Memory B cell (primary cell): ENCODE data around the gene POLK.
"Not testable (repeated sequence)": the region's sequence is repeated elsewhere in the genome, so short reads cannot be mapped to it uniquely, and the experiment has no call there.

Source experiments
- ATAC-seq: fragments of 150-1000 bp; cut with Tn5 transposase; 2 replicates; pipeline ENCODE4 v1.10.0; 2021; ENCODE audit warnings: low read depth, mild to moderate bottlenecking, moderate library complexity
- DNase-seq, 2 donors: peaks; one replicate each; pipeline ENCODE4 v3.0.0; 2022; ENCODE audit warnings: low spot score in 2 of 2
- H3K27ac Mint-ChIP-seq: one replicate; pipeline ENCODE4 v1.8.0; 2022; ENCODE audit warnings: mild to moderate bottlenecking, moderate library complexity, mixed read lengths
- H3K27me3 Mint-ChIP-seq: one replicate; pipeline ENCODE4 v1.8.0; 2022; ENCODE audit warnings: mixed read lengths
- H3K36me3 Mint-ChIP-seq: one replicate; pipeline ENCODE4 v1.8.0; 2022; ENCODE audit warnings: mild to moderate bottlenecking, mixed read lengths
- H3K4me1 Mint-ChIP-seq: one replicate; pipeline ENCODE4 v1.8.0; 2022; ENCODE audit warnings: mixed read lengths
- H3K4me3 Mint-ChIP-seq: one replicate; pipeline ENCODE4 v1.8.0; 2022; ENCODE audit warnings: mild to moderate bottlenecking, moderate library complexity, mixed read lengths
- H3K9me3 Mint-ChIP-seq: one replicate; pipeline ENCODE4 v1.8.0; 2022; ENCODE audit warnings: mixed read lengths

Gene POLK

GRCh38 chr5:75511435-75512382 lies at the start of gene POLK, which contains the start of gene CERT1:
POLK (plus strand) TSS chr5:75511891.
CERT1 (minus strand) TSS chr5:75511629; CDS start chr5:75511207, 422 bp downstream.
- peaks cover 7% of the 10 kb centered on the region for H3K9me3 Mint-ChIP-seq
- H3K27ac Mint-ChIP-seq, result peak within 1 kb of the TSS; percentile 96
- H3K4me3 Mint-ChIP-seq, result peak within 1 kb of the TSS; percentile 95
- ATAC-seq (peak; percentile 81), DNase-seq (peak; percentile 71 to 82)
- peaks cover 10% of the 10 kb centered on the region for H3K36me3 Mint-ChIP-seq
- peaks cover 45% of the 10 kb centered on the region for H3K4me1 Mint-ChIP-seq
- H3K27me3 Mint-ChIP-seq, result no peaks in the 10 kb centered on the region

DNA sequence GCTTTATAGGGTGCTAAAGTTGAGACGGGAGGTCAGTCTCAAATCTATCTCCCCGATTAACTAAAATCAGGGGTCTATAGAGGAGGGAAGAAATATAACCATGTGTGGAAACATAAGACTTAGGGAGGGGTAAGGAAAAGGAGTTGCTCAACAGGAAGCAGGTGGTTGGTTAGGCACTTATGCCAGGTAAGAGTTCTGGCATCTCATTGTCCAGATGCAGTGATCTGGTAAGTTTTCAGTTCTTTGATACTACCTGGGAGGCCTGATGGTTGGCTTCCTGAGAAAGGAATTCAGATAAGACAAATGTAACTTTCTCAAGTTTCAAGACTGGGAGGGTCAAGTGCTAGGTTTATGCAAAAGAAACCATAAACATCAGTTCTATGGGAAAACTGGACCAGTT lies 48.0 kb upstream of the POLK start:
- H3K27ac Mint-ChIP-seq, result peak overlapping the region; percentile 18

GRCh38 chr5:75465480-75465879 lies 46.2 kb upstream of the POLK start:
- no peak for DNase-seq
- no peaks in the 10 kb centered on the region for H3K27me3 Mint-ChIP-seq
- H3K4me1 Mint-ChIP-seq, result peaks cover 39% of the 10 kb centered on the region
- no peak overlapping the region for H3K4me3 Mint-ChIP-seq
- no peak for ATAC-seq
- H3K36me3 Mint-ChIP-seq, result peaks cover 27% of the 10 kb centered on the region
- H3K27ac Mint-ChIP-seq, result no peak overlapping the region
- peaks cover 13% of the 10 kb centered on the region for H3K9me3 Mint-ChIP-seq

More for the DNA sequence above, 48.0 kb upstream of the POLK start:
- Mint-ChIP-seq H3K27me3 (no peaks in the 10 kb centered on the region), H3K9me3 (peaks cover 3% of the 10 kb centered on the region), H3K36me3 (peaks cover 23% of the 10 kb centered on the region), H3K4me1 (peaks cover 40% of the 10 kb centered on the region), H3K4me3 (no peak overlapping the region)
- DNase-seq (no peak), ATAC-seq (no peak)

GRCh38 chr5:75466006-75466716 lies 45.5 kb upstream of the POLK start:
- H3K27ac Mint-ChIP-seq, result no peak overlapping the region
- no peak overlapping the region for H3K4me3 Mint-ChIP-seq
- H3K27me3 Mint-ChIP-seq, result no peaks in the 10 kb centered on the region
- peaks cover 18% of the 10 kb centered on the region for H3K9me3 Mint-ChIP-seq
- DNase-seq (no peak), ATAC-seq (no peak)
- H3K36me3 Mint-ChIP-seq, result peaks cover 34% of the 10 kb centered on the region
- H3K4me1 Mint-ChIP-seq, result peaks cover 35% of the 10 kb centered on the region

DNA sequence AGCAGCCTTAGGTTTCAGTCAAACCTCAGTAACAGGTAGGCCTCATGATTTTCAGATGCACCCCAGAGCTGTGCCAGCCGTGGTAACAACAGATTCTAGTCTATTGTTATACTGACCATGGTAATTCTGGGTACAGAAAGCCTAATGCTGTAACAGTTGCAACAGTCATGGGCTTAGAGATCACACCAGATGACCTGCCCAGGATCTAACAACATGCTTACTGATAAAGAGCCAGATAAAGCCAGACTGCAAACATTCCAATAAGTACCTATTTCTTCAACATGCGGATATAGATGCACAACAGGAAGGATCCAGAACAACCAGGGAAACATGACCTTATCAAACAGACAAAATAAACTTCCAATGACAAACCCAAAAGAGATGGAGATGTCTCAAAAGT lies 43.1 kb upstream of the POLK start:
- peaks cover 43% of the 10 kb centered on the region for H3K36me3 Mint-ChIP-seq
- ATAC-seq, result no peak

DNA sequence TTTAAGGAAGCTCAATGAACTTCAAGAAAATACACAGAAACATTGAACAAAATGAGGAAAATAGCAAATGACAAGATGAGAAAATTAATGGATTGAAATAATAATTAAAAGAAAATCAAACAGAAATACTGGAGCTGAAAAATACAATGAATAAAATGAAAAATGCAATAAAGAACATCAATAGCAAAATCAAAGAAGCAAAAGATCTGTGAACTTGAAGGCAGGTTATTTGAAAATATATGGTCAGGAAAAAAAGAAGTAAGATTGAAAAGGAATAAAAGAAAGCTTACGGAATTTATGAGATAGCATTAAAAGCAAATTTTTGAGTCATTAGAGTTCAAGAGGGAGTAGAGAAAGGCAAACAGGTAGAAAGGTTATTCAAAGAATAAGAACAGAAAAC lies 42.7 kb upstream of the POLK start:
- no peak for DNase-seq
- peaks cover 20% of the 10 kb centered on the region for H3K9me3 Mint-ChIP-seq
- H3K36me3 Mint-ChIP-seq, result peaks cover 42% of the 10 kb centered on the region
- ATAC-seq, result no peak
- H3K27ac Mint-ChIP-seq, result no peak overlapping the region
- H3K4me1 Mint-ChIP-seq, result peaks cover 22% of the 10 kb centered on the region
- no peaks in the 10 kb centered on the region for H3K27me3 Mint-ChIP-seq
- no peak overlapping the region for H3K4me3 Mint-ChIP-seq

More for the DNA sequence above, 43.1 kb upstream of the POLK start:
- H3K4me3 Mint-ChIP-seq, result no peak overlapping the region
- H3K4me1 Mint-ChIP-seq, result peaks cover 26% of the 10 kb centered on the region
- H3K27me3 Mint-ChIP-seq, result no peaks in the 10 kb centered on the region
- DNase-seq, result no peak
- no peak overlapping the region for H3K27ac Mint-ChIP-seq
- peaks cover 20% of the 10 kb centered on the region for H3K9me3 Mint-ChIP-seq

- Mint-ChIP-seq H3K4me1 (peaks cover 12% of the 10 kb centered on the region), H3K27ac (no peak overlapping the region), H3K36me3 (peaks cover 46% of the 10 kb centered on the region), H3K9me3 (peaks cover 20% of the 10 kb centered on the region), H3K4me3 (no peak overlapping the region), H3K27me3 (no peaks in the 10 kb centered on the region)
- ATAC-seq (no peak), DNase-seq (no peak)
Observed at GRCh38 chr5:75471193-75471592, 40.5 kb upstream of the POLK start.

GRCh38 chr5:75472973-75473372 lies 38.7 kb upstream of the POLK start:
- ATAC-seq (no peak), DNase-seq (no peak)
- Mint-ChIP-seq H3K4me1 (peaks cover 6% of the 10 kb centered on the region), H3K27me3 (no peaks in the 10 kb centered on the region), H3K4me3 (no peak overlapping the region), H3K27ac (no peak overlapping the region), H3K9me3 (peaks cover 18% of the 10 kb centered on the region), H3K36me3 (peaks cover 45% of the 10 kb centered on the region)

DNA sequence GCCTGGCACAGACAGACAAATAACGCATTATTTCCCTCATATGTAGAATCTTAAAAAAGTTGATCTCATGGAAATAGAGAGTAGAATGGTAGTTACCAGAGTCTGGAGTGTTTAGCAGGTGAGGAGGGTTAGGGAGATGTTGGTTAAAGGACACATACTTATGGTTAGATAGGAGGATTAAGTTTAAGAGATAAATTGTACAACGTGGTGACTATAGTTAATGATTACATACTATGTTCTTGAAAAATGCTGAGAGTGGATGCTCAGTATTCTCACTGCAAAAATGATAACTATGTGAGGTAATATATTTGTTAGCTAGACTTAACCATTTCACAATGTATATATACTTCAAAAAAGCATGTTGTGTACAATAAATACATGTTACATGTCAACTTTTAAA lies 38.2 kb upstream of the POLK start:
- DNase-seq (no peak), ATAC-seq (no peak)
- Mint-ChIP-seq H3K4me1 (peaks cover 6% of the 10 kb centered on the region), H3K27ac (no peak overlapping the region), H3K9me3 (peaks cover 18% of the 10 kb centered on the region), H3K4me3 (no peak overlapping the region), H3K27me3 (no peaks in the 10 kb centered on the region), H3K36me3 (peaks cover 43% of the 10 kb centered on the region)

DNA sequence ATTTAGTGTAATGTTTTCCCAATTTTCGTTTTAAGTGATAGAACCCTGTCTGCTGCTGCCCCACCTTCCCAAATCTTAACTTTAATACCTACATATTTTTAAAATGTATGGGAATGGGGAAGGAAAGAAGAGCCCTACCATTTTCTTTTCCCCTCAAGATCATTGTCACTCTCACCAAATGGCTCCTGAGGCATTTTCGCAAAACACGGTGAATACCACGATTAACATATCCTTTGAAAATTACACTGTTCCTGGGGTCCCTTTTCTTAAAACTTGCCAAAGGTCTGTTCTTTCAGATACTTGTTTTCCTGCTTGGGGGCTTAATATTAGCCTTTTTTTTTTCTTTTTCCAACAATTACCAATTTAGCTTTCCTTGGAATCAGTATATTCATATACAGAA lies 36.3 kb upstream of the POLK start:
- H3K4me1 Mint-ChIP-seq, result peaks cover 9% of the 10 kb centered on the region
- peaks cover 7% of the 10 kb centered on the region for H3K9me3 Mint-ChIP-seq
- H3K27me3 Mint-ChIP-seq, result no peaks in the 10 kb centered on the region
- ATAC-seq, result no peak
- no peak overlapping the region for H3K4me3 Mint-ChIP-seq
- peaks cover 42% of the 10 kb centered on the region for H3K36me3 Mint-ChIP-seq
- no peak for DNase-seq
- peak overlapping the region; percentile 35 for H3K27ac Mint-ChIP-seq

- Mint-ChIP-seq H3K9me3 (peaks cover 11% of the 10 kb centered on the region), H3K36me3 (peaks cover 48% of the 10 kb centered on the region), H3K4me1 (peaks cover 28% of the 10 kb centered on the region), H3K27me3 (no peaks in the 10 kb centered on the region), H3K27ac (no peak overlapping the region), H3K4me3 (no peak overlapping the region)
- DNase-seq (no peak), ATAC-seq (no peak)
Observed at GRCh38 chr5:75481024-75481423, 30.7 kb upstream of the POLK start.

- Mint-ChIP-seq H3K4me3 (no peak overlapping the region), H3K9me3 (peaks cover 11% of the 10 kb centered on the region), H3K27me3 (no peaks in the 10 kb centered on the region), H3K4me1 (peaks cover 31% of the 10 kb centered on the region), H3K36me3 (peaks cover 60% of the 10 kb centered on the region), H3K27ac (no peak overlapping the region)
- ATAC-seq (no peak), DNase-seq (no peak)
Observed at GRCh38 chr5:75482482-75482881, 29.2 kb upstream of the POLK start.

GRCh38 chr5:75484605-75485004 lies 27.1 kb upstream of the POLK start:
- H3K4me1 Mint-ChIP-seq, result peaks cover 28% of the 10 kb centered on the region
- peaks cover 16% of the 10 kb centered on the region for H3K9me3 Mint-ChIP-seq
- no peaks in the 10 kb centered on the region for H3K27me3 Mint-ChIP-seq
- no peak overlapping the region for H3K4me3 Mint-ChIP-seq
- ATAC-seq (no peak), DNase-seq (no peak)
- H3K27ac Mint-ChIP-seq, result no peak overlapping the region
- H3K36me3 Mint-ChIP-seq, result peaks cover 64% of the 10 kb centered on the region

- H3K27me3 Mint-ChIP-seq, H3K27ac Mint-ChIP-seq, H3K4me1 Mint-ChIP-seq, ATAC-seq, DNase-seq, H3K4me3 Mint-ChIP-seq: not testable (repeated sequence)
- peaks cover 11% of the 10 kb centered on the region for H3K9me3 Mint-ChIP-seq
- peaks cover 57% of the 10 kb centered on the region for H3K36me3 Mint-ChIP-seq
Observed at GRCh38 chr5:75489847-75490246, 21.8 kb upstream of the POLK start.
